ENCODE results near the gene CALML3.

Gene CALML3

DNA sequence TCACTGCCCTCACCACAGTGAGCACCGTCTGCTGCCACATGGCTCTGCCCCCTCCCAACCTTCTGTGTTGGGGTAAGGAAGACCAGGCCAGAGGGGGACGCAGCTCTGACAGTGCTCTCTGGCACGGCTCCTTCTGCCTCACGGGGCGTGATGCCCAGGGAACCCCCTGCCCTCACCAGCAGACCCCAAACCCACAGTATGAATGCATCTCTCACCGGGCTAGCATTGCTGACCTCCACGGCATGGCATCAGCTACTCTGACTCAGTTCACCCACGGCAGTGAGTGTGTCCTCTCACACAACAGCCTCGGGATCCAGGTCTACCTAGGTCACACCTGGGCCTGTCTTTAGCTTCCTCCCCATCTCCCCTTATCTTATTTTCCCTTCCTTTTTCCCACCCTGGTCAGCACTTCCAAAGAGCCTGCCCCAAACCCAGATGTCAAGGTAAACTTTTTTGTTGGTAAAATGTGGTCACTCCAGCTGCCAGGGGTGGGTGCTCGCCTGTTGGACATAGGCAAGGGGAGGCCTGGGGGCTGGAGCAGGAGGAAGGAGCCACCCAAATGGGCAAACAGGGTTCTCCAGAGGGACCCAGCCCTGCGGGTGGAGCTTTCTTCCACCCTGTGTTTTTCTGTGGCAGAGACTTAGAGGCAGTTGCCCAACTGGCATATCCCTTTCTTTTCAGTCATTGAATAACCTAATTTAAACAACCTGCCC is 4.4 kb downstream of the CALML3 start:
- DNase-seq: no peak

DNA sequence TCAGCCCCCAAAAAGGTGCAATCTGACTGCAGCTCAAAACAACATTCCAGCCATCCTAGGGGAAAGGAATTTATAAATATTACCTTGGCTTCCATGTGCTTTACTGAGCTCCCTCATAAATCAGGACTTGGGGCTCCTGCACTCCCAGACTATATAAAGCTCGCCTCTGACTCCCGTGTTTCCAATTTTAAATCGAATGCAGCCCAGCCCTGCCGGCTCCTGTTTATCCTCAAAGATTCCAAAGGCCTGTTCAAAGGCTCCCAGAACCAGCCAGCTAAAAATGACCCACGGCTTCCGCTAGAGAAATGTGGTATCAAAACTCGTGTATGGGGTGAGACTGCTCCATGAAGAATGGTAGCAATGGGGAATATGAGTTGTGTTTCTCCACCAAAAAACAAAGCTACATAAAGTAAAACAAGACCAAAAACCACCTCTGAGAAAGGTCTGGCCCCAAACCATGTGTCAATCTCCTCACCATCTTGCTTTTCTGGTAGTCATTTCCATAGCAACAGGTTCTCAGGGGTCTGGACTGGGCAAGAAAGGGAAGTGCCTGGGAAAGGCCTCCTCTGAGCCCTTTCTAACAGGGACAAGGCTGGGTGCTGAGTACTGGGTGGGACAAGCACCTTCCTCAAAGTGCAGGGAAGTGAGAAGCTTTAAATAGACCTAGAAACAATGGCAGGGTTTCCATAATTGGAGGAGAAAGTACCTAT is 5.1 kb downstream of the CALML3 start:
- DNase-seq: no peak

DNA sequence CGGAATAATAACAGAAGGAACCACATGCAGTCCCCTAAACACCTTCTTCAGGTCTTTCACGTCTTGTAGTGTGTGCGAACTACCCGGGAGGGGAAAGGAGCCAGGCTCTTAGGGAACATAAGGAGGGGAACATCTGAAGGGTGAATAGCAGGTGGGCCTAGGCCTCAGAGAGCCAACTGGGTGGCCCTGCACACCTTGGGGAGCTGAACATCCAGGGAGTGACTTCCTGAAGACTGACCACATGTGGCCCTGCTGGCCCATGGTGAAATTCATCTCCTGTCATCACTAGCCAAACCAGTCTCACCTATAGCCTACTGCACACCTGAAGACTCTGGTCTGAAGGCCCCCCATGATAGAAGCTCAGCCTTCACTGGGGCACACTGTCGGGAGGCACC is 5.6 kb downstream of the CALML3 start:
- DNase-seq: no peak

- no peak for DNase-seq
Measured at GRCh38 chr10:5530846-5531557, 6.2 kb downstream of the CALML3 start.

DNA sequence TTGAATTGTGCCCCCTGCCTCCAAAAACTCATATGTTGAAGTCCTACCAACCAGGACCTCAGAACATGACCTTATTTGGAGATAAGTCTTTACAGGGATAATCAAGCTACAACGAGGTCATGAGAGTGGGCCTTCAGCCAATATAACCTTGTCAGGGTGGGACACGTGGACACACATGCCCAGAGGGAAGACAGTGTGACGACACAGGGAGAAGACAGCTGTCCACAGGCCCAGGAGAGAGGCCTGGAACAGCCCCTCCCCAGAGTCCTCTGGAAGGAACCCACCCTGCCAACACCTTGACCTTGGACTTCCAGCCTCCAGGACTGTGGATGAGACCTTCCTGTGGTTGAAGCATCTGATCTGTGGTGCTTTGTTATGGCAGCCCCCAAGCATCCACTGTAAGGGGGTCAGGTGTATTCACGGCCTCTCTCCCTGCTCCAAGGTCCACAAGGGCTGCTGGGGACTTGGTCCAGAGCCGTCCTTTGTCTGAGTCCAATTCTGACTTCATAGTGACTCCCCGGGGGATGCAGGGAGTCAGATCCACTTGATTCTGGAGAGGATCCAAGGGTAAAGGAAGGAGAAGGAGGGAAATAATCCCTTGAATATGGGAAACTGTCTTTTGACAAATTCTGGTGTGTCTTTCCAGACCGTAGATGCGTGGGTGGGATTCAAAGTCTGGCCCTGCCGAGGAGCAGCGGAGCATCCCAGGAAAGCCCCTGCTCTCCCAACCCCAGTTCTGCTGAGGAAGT is 7.0 kb downstream of the CALML3 start:
- DNase-seq: no peak

DNA sequence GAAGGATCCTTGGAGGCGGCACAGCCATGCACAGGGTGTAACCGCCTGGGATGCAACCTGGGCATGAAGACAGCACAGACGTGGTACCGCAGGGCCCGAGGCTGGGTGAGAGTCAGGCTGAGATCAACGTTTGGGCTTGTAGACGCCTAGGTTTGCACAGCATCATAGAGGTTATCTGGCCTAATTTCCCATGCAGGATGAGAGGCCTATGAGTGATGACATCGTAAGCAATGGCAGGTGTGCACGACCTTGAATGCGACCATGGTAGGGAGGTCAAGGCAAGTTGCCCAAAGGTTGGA is 7.5 kb downstream of the CALML3 start:
- no peak for DNase-seq

- DNase-seq: no peak
Measured at GRCh38 chr10:5532618-5533097, 7.9 kb downstream of the CALML3 start.

DNA sequence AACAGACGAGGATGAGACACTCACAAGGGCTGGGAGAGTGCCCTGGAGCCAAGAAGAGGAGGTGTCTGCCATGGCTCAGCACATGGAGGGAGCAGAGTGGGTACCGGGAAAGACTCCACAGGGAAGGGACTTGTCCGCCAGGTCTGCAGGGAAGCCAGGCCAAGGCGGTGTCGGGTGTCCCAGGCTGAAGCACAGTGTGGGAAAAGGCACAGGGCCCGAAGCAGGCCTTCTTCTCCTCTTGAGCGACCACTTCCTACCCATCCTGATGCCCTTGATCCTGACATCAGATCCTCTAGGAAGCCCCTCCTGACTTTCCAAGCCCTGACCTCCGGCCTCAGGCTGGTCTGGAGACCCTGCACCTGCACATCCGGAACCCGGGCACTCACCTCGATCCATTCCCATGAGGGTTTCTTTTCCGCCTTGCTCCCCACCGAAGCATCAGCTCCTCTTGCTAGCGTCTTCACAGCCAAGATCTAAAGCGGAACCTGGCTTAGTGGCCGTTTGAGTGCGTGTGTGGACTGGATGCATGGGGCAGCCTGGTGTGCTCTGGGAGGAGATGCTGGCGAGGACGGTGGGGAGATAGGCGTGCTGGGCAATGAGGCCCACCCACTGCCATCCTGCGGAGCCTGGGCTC is 8.5 kb downstream of the CALML3 start:
- no peak for DNase-seq

- DNase-seq: no peak
Measured at GRCh38 chr10:5534051-5534821, 9.5 kb downstream of the CALML3 start.

- DNase-seq: no peak
Measured at GRCh38 chr10:5534880-5535856, 10.4 kb downstream of the CALML3 start.

DNA sequence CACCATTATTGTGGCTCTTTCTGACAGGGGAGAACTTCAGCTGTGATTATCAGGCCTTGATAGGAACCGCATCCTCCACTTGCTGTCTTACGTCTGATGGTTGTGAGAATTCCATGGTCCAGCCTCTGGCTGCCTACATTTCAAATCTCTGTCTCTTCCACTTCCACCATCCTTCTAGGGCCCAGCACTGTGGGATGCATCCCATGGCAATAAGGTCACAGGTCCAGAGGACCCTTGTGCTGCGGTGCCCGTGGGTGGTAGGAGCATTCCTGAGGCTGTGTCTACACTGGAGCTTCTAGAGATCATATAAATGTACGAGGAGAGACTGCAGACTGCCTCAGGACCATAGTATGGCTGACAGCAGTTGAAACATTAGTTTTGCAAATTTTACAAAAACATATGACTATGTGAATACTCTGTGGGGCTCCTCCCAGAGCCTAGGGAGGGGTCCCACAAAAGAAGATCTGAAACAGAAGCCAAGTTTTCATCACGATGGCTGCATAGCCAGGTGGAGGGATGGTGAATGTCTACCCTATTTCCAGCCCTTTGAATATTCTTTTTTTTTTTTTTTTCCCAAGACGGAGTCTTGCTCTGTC is 11.8 kb downstream of the CALML3 start:
- DNase-seq: no peak

- DNase-seq: no peak
Measured at GRCh38 chr10:5537684-5538083, 12.9 kb downstream of the CALML3 start.

GRCh38 chr10:5538446-5538845 is 13.7 kb downstream of the CALML3 start:
- DNase-seq: no peak

GRCh38 chr10:5538892-5539651 is 14.3 kb downstream of the CALML3 start:
- DNase-seq: no peak

DNA sequence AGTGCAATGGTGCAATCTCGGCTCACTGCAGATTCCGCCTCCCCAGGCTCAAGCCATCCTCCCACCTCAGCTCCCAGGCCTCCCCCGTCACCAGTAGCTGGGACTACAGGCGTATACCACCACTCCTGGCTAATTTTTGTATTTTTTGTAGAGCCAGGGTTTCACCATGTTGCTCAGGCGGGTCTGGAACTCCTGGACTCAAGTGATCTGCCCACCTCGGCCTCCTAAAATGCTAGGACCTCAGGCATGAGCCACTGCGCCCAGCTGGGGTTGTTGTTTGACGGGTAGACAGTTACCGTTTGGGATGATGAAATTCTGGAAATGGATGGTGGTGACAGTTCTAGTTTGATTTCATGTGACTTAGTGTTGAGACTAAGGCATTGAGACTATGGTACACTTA is 15.3 kb downstream of the CALML3 start:
- DNase-seq: no peak

DNA sequence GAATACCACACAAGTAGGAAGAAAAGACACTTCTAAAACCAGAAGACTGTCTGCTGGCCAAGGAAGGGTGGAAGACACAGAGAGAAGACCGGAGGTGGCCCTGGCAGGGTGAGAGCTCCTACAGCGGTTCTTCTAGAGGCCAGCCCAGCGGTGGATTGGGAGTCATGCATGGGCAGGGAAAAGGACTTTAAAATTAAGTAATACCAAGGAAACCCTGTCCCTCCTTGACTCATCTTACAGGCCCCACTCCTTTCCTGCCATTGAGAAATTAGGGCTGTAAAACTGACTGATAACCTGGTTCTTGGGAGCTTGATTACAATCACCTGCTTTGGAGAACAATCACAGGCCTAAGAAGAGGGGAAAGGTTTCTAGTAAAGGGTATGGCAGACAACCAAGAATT is 16.1 kb downstream of the CALML3 start:
- no peak for DNase-seq

DNA sequence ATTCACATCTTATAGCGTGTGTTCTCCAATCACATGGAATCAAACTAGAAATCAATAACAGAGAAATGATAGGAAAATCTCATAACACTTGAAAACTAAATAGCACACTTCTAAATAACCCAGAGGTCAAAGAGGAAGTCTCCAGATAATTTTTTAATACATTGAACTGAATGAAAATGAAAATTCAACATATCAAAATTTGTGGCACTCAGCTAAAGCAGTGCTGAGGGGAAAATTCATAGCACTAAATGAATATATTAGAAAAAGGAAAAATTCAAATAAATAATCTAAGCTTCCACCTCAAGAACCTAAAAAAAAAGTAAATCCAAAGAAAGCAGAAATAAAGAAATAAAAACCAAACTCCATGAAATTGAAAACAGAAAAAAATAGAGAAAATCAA is 17.3 kb downstream of the CALML3 start:
- no peak for DNase-seq

DNA sequence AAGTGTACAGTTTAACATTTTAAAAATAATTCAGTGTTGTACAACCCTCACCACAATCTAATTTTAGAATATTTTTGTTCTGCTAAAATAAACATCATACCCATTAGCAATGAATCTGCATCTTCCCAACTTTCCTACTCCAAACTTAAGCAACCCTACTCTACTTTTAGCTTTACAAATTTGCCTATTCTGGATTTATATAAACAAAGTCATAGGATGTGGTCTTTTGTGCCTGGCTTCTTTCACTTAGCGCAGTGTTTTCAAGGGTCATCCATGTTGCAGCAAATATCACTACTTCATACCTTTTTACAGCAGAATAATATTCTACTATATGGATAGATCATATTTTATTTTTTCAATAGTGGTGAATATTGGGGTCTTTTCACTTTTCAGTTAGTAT is 18.9 kb downstream of the CALML3 start:
- DNase-seq: no peak

DNA sequence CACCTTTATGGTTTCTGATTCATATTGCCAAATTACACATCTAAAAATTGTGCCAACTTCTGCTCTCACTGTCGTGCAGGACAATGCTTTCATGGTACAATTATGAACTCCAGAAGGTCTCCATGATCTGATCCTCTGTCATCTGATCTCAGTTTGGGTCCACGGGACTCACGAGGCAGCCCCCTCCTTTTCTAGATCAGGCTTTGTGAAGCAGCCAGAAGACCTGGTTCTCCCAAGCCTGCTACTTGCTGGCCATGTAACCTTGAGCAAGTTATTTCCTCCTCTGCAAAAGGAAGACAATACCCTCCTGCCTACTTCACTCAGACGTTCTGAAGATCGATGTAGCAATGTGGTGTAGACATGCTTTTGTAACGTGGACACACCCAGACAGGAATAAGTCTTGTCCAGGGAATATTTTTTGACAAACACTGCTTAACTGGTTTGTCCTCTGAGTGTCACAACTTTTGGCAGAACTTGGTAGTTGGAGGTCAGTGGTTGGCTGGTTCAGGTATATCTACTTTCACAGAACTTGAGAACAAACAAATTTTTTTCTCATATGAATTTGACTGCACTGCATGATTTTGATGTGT is 19.6 kb downstream of the CALML3 start:
- no peak for DNase-seq
